ENCODE measurements around the gene TIMM13. TPM values are rescaled to one million over a fixed set of nuclear protein-coding genes. Genes with fewer than 3 reads are reported as not detected.

The TIMM13 gene
- polyA plus RNA-seq, 1 of the 3 experiments (the other 2 are of a cell fraction): 76.9 TPM

DNA sequence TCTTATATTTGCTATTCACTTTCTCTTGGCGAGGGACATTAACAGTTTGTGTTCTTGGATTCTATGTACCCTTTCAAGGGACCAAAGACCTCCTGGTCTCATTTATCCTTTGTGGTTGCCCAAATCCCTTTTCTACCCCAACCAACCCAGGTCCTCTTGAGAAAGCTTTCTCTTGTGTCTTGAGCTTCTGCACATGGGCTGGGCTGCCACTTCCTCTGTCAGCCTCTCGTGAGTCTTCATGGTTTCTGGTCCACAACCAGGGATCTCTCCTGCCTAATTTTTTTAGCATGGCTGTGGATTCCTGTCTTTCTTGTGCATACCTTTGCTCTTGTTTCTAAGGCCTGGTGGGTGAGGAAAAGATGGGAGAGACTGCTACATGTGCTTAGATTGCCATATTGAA lies 14.9 kb downstream of the TIMM13 start:
- TF ChIP-seq CHD2 (IDR thresholded peaks at IDR 0.05; ENCODE audit: low read length, partially characterized antibody) (no peak), FOXM1 (IDR thresholded peaks at IDR 0.05; ENCODE audit: low read depth) (no peak), RCOR1 (IDR thresholded peaks at IDR 0.05; ENCODE audit: low read length) (no peak), NRF1 (IDR thresholded peaks at IDR 0.05; ENCODE audit: low read depth, low read length) (no peak), RXRA (IDR thresholded peaks at IDR 0.05; ENCODE audit: borderline replicate concordance, low read depth) (no peak)
- TF ChIP-seq, protein P1, sequence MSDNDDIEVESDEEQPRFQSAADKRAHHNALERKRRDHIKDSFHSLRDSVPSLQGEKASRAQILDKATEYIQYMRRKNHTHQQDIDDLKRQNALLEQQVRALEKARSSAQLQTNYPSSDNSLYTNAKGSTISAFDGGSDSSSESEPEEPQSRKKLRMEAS (IDR thresholded peaks at IDR 0.05; ENCODE audit: low read depth): no peak
- Histone ChIP-seq H3K27ac (ENCODE audit: low read depth in 2 of 2, low read length in 1 of 2) (no peak overlapping the region), H3K9ac (no peak overlapping the region), H2AFZ (ENCODE audit: low read depth) (no peak overlapping the region), H3K36me3 (replicated peaks in 1 of 2; ENCODE audit: control insufficient read depth in 1 of 2, insufficient read depth in 2 of 2, low read length in 1 of 2) (peaks cover 0 to 3% of the 10 kb centered on the region in 2 experiments), H3K79me2 (ENCODE audit: insufficient read depth) (no peaks in the 10 kb centered on the region), H3K4me3 (ENCODE audit: low read depth in 2 of 2, low read length in 1 of 2) (no peak overlapping the region), H3K27me3 (ENCODE audit: insufficient read depth) (peaks cover 8% of the 10 kb centered on the region; the same call in 1 of the 2 replicates), H3K9me2 (no peaks in the 10 kb centered on the region), H3F3A (replicated peaks; ENCODE audit: insufficient read depth) (peaks cover 7% of the 10 kb centered on the region), H3K4me1 (ENCODE audit: control insufficient read depth in 1 of 2, insufficient read depth in 2 of 2, low read depth in 1 of 2, low read length in 1 of 2) (no peaks in the 10 kb centered on the region), H4K20me1 (ENCODE audit: insufficient read depth) (no peaks in the 10 kb centered on the region), H3K4me2 (no peak overlapping the region), H3K9me3 (0 out of 2 replicates have a peak, but pooled peaks cover 5% of the 10 kb centered on the region)
- POLR2A ChIA-PET: no interaction called here
- CTCF ChIA-PET: interaction anchor here (1.3 kb wide), 1 partner anchor 199 kb away, joined by 4 read pairs; no protein-coding TSS in a partner anchor
- 13% methylated on average over 2 of the region's 2 CpGs for WGBS (ENCODE audit: low lambda C conversion rate)
- no peak for DNase-seq

DNA sequence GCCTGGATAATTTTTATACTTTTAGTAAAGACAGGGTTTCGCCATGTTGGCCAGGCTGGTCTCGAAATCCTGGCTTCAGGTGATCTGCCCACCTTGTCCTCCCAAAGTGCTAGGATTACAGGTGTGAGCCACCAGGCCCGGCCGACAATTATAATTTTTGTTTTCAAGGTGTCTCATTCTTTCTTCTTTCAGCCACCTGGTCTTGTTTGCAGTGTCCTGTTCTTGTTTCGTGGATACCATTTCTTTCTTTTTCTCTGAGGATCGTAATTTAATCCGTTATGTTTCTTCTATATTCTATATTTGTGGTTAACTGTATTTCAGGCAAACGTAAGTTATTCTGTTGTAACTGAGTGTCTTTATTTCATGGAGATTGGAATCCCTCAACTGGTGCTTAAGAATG lies 15.7 kb downstream of the TIMM13 start:
- Histone ChIP-seq H3K36me3 (replicated peaks in 1 of 2; ENCODE audit: control insufficient read depth in 1 of 2, insufficient read depth in 2 of 2, low read length in 1 of 2) (peaks cover 0 to 1% of the 10 kb centered on the region in 2 experiments), H3K79me2 (ENCODE audit: insufficient read depth) (no peaks in the 10 kb centered on the region), H3K4me3 (ENCODE audit: low read depth in 2 of 2, low read length in 1 of 2) (no peak overlapping the region), H3K27ac (ENCODE audit: low read depth in 2 of 2, low read length in 1 of 2) (no peak overlapping the region), H3K9ac (no peak overlapping the region), H2AFZ (ENCODE audit: low read depth) (no peak overlapping the region), H3K4me2 (no peak overlapping the region), H3K27me3 (ENCODE audit: insufficient read depth) (peaks cover 13% of the 10 kb centered on the region; the same call in 1 of the 2 replicates), H3K9me2 (no peaks in the 10 kb centered on the region), H4K20me1 (ENCODE audit: insufficient read depth) (no peaks in the 10 kb centered on the region), H3F3A (replicated peaks; ENCODE audit: insufficient read depth) (peaks cover 7% of the 10 kb centered on the region), H3K4me1 (ENCODE audit: control insufficient read depth in 1 of 2, insufficient read depth in 2 of 2, low read depth in 1 of 2, low read length in 1 of 2) (no peaks in the 10 kb centered on the region), H3K9me3 (0 out of 2 replicates have a peak, but pooled peaks cover 5% of the 10 kb centered on the region)
- ChIA-PET CTCF (no interaction called here), POLR2A (no interaction called here)
- no peak for TF ChIP-seq FOXJ3 (CRISPR knock-in tag; IDR thresholded peaks at IDR 0.05)
- no peak for TF ChIP-seq EP300 (IDR thresholded peaks at IDR 0.05; ENCODE audit: borderline replicate concordance in 1 of 2, low read depth in 1 of 2, low read length in 1 of 2)
- no peak for TF ChIP-seq NRF1 (IDR thresholded peaks at IDR 0.05; ENCODE audit: low read depth, low read length)
- TF ChIP-seq EZH2phosphoT487 (IDR thresholded peaks at IDR 0.05; ENCODE audit: borderline replicate concordance, low read depth): no peak
- no peak for TF ChIP-seq MXI1 (IDR thresholded peaks at IDR 0.05; ENCODE audit: low read depth, low read length)
- TF ChIP-seq ELF1 (IDR thresholded peaks at IDR 0.05): no peak
- no peak for TF ChIP-seq JUND (IDR thresholded peaks at IDR 0.05)
- no peak for TF ChIP-seq RXRA (IDR thresholded peaks at IDR 0.05; ENCODE audit: borderline replicate concordance, low read depth)
- no peak for TF ChIP-seq FOXM1 (IDR thresholded peaks at IDR 0.05; ENCODE audit: low read depth)
- no peak for TF ChIP-seq SIN3A (IDR thresholded peaks at IDR 0.05; ENCODE audit: borderline replicate concordance, low read depth, low read length)
- no peak for TF ChIP-seq YY1 (IDR thresholded peaks at IDR 0.05; ENCODE audit: low read depth)
- TF ChIP-seq SMC3 (IDR thresholded peaks at IDR 0.05; ENCODE audit: low read depth, low read length): no peak
- DNase-seq: no peak
- 62% methylated on average over 8 of the region's 8 CpGs for WGBS (ENCODE audit: low lambda C conversion rate)

Data from SK-N-SH (cell line).